A673 (cell line): ENCODE measurements around the gene DNAH8. TPM values are rescaled to one million over a fixed set of nuclear protein-coding genes. Genes with fewer than 3 reads are reported as not detected.

Experiments used
- BruUV-seq: library from RNA; stranded (reverse); fragments of 400-500 nt; replicated peaks from 2 replicates; lab custom pipeline; 2021; lab: Mats Ljungman, UMichigan
- CTCF ChIA-PET: fragments of 300-600 bp; sonication (Branson Sonifier 250); formaldehyde crosslinking; loops from one replicate; lab custom pipeline; 2022; ENCODE audit warnings: antibody characterized with exemption; lab: Charles Lee
- POLR2A ChIA-PET: fragments of 300-600 bp; sonication (Branson Sonifier 250); formaldehyde crosslinking; loops from one replicate; lab custom pipeline; 2022; ENCODE audit warnings: antibody characterized with exemption; ENCODE audit not compliant: low non-redundant PET; lab: Charles Lee
- DNase-seq: peaks from one replicate; pipeline ENCODE4 v3.0.0-alpha.2; 2015; ENCODE audit warnings: low spot score
- H3K27ac ChIP-seq: fragments of 200-600 bp; sonication (generic); 2 replicates; pipeline ENCODE4 v1.5.1; 2016; ENCODE audit warnings: mixed run types, low read depth, mild to moderate bottlenecking, mixed read lengths, antibody characterized with exemption, low read length; ENCODE audit not compliant: poor library complexity, severe bottlenecking
- H3K27me3 ChIP-seq: fragments of 200-600 bp; sonication (generic); replicated peaks from 2 replicates; pipeline ENCODE4 v1.6.1; 2017; ENCODE audit warnings: mixed run types, low read depth, mild to moderate bottlenecking, mixed read lengths, antibody characterized with exemption, low read length; ENCODE audit not compliant: insufficient read depth, poor library complexity
- H3K36me3 ChIP-seq: fragments of 200-600 bp; sonication (generic); 2 replicates; pipeline ENCODE4 v1.6.1; 2016; ENCODE audit warnings: mixed run types, mild to moderate bottlenecking, mixed read lengths, antibody characterized with exemption, low read length; ENCODE audit not compliant: insufficient read depth, poor library complexity, severe bottlenecking
- H3K4me1 ChIP-seq: fragments of 200-600 bp; sonication (generic); 2 replicates; pipeline ENCODE4 v1.6.1; 2017; ENCODE audit warnings: mixed run types, mild to moderate bottlenecking, mixed read lengths, antibody characterized with exemption, low read length; ENCODE audit not compliant: insufficient read depth, poor library complexity, severe bottlenecking
- H3K4me3 ChIP-seq: fragments of 200-600 bp; sonication (generic); 2 replicates; pipeline ENCODE4 v1.5.1; 2016; ENCODE audit warnings: low read depth, mixed run types, mild to moderate bottlenecking, mixed read lengths, low read length; ENCODE audit not compliant: poor library complexity, severe bottlenecking
- H3K9me3 ChIP-seq: fragments of 200-600 bp; sonication (generic); 2 replicates; pipeline ENCODE4 v1.6.1; 2016; ENCODE audit warnings: mixed run types, low read depth, mild to moderate bottlenecking, mixed read lengths, antibody characterized with exemption, low read length; ENCODE audit not compliant: poor library complexity, severe bottlenecking
- CTCF ChIP-seq: fragments of 300-800, 200-600 bp; sonication (generic); conservative IDR thresholded peaks from 2 replicates; pipeline ENCODE4 v1.5.1; 2017; ENCODE audit warnings: low read depth, mild to moderate bottlenecking, antibody characterized with exemption, low read length, moderate library complexity, mixed read lengths
- EZH2 ChIP-seq: fragments of 200-600 bp; sonication (generic); IDR thresholded peaks from 2 replicates; pipeline ENCODE4 v1.6.1; 2017; ENCODE audit warnings: borderline replicate concordance, low read depth, mild to moderate bottlenecking, mixed read lengths, antibody characterized with exemption, low read length; ENCODE audit not compliant: poor library complexity, severe bottlenecking
- intact Hi-C: fragments of 100-400 bp; cut with micrococcal nuclease; formaldehyde crosslinking; loops from one replicate; pipeline ENCODE4 v1.10.0; 2022; ENCODE audit not compliant: unreplicated experiment
- total RNA-seq: library from RNA; stranded (reverse); gene quantifications from 2 replicates; pipeline ENCODE4 v1.2.3, GENCODE V29; 2021

Gene DNAH8
- total RNA-seq, 1 experiment from 2014 or later = not detected

DNA sequence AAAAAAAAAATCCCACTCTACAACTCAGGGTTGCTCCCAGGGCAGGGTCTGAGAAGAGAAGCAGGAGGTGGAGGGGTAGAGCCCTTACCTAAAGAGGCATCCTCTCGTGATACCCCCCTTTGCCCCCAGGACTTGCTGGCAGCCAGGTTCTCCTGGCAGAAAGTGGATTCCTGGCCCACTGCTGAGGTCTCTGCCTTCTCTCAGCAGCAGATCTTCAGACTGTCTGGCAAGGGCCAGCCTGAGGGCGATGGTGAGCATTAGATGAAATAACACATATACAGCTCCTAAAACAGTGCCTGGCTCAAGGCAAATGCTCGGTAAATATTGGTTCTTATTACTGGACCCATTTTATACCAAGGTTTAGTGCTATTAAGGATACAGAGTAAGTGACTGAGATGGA, 328.7 kb downstream of the DNAH8 start:
- Histone ChIP-seq H3K4me1 (no peaks in the 10 kb centered on the region), H3K4me3 (no peak overlapping the region), H3K9me3 (no peaks in the 10 kb centered on the region), H3K27me3 (peaks cover 29% of the 10 kb centered on the region), H3K27ac (no peak overlapping the region), H3K36me3 (no peaks in the 10 kb centered on the region)
- BruUV-seq = no TSS peak
- TF ChIP-seq EZH2 = no peak
- DNase-seq = no peak
- CTCF ChIA-PET = no interaction called here
- POLR2A ChIA-PET = interaction anchor here (0.6 kb wide), 1 partner anchor 9 kb away, joined by 3 read pairs; no protein-coding TSS in a partner anchor
- intact Hi-C loops = no loop called here

- intact Hi-C loops = no loop called here
- CTCF ChIA-PET = interaction anchor here (0.7 kb wide), 1 partner anchor 1560 kb away, joined by 7 read pairs; no protein-coding TSS in a partner anchor
Observed at GRCh38 chr6:39044181-39044580, 329.1 kb downstream of the DNAH8 start.

GRCh38 chr6:39047434-39048327, 332.6 kb downstream of the DNAH8 start:
- BruUV-seq = no TSS peak
- H3K27ac ChIP-seq = no peak overlapping the region
- intact Hi-C loops = no loop called here
- CTCF ChIA-PET = no interaction called here
- H3K9me3 ChIP-seq = no peaks in the 10 kb centered on the region
- TF ChIP-seq CTCF (no peak), EZH2 (no peak)
- H3K4me1 ChIP-seq = no peaks in the 10 kb centered on the region
- H3K27me3 ChIP-seq = peaks cover 51% of the 10 kb centered on the region
- POLR2A ChIA-PET = no interaction called here
- no peak overlapping the region for H3K4me3 ChIP-seq
- DNase-seq = no peak
- H3K36me3 ChIP-seq = no peaks in the 10 kb centered on the region

More at GRCh38 chr6:39044181-39044580, 329.1 kb downstream of the DNAH8 start:
- Histone ChIP-seq H3K36me3 (no peaks in the 10 kb centered on the region), H3K27ac (no peak overlapping the region), H3K4me3 (no peak overlapping the region), H3K27me3 (peaks cover 34% of the 10 kb centered on the region), H3K4me1 (no peaks in the 10 kb centered on the region), H3K9me3 (no peaks in the 10 kb centered on the region)
- TF ChIP-seq CTCF (no peak), EZH2 (no peak)
- no TSS peak for BruUV-seq
- POLR2A ChIA-PET = interaction anchor here (0.6 kb wide), 1 partner anchor 9 kb away, joined by 3 read pairs; no protein-coding TSS in a partner anchor
- no peak for DNase-seq
